SU-DHL-6 (cell line): Measurements from ENCODE around the gene CALHM3.

Source experiments
- CTCF ChIP-seq: fragments of 200-600 bp; sonication (generic); IDR thresholded peaks from one replicate; pipeline ENCODE4 v1.5.1; 2017; ENCODE audit warnings: antibody characterized with exemption, mild to moderate bottlenecking, low read length, moderate library complexity; ENCODE audit not compliant: insufficient read depth, poor library complexity, severe bottlenecking
- EZH2phosphoT487 ChIP-seq: fragments of 200-600 bp; sonication (generic), shearing (Covaris generic); conservative IDR thresholded peaks from 2 replicates; pipeline ENCODE4 v1.6.1; 2018; ENCODE audit warnings: mild to moderate bottlenecking, antibody characterized with exemption, low read length, moderate library complexity, mixed read lengths

GRCh38 chr10:103473261-103473671 is 5.8 kb downstream of the CALHM3 start:
- TF ChIP-seq CTCF = no peak
- TF ChIP-seq EZH2phosphoT487 = no peak
